Stimulated activated effector memory CD8-positive, alpha-beta T cell treated with anti-CD3 and anti-CD28 coated beads, Interleukin-12 subunit alpha, Interleukin-12 subunit beta, amount 100 ng/mL, for 72 hours (primary cell): Measurements from ENCODE around the gene CDK5.

Experiments
- ATAC-seq: fragments of 150-1000 bp; cut with Tn5 transposase; 2 replicates; pipeline ENCODE4 v1.10.0; 2021
- DNase-seq, 2 donors: peaks; one replicate each; pipeline ENCODE4 v3.0.0; 2021 to 2022; ENCODE audit warnings: low spot score in 2 of 2
- H3K27ac Mint-ChIP-seq: one replicate; pipeline ENCODE4 v1.8.0; 2022; ENCODE audit warnings: mild to moderate bottlenecking, mixed read lengths
- H3K36me3 Mint-ChIP-seq: one replicate; pipeline ENCODE4 v1.8.0; 2022; ENCODE audit warnings: mild to moderate bottlenecking, mixed read lengths
- H3K4me1 Mint-ChIP-seq: one replicate; pipeline ENCODE4 v1.8.0; 2022; ENCODE audit warnings: mixed read lengths
- H3K4me3 Mint-ChIP-seq: one replicate; pipeline ENCODE4 v1.8.0; 2022; ENCODE audit warnings: mild to moderate bottlenecking, mixed read lengths
- H3K9me3 Mint-ChIP-seq: one replicate; pipeline ENCODE4 v1.8.0; 2022; ENCODE audit warnings: mixed read lengths

CDK5 gene

DNA sequence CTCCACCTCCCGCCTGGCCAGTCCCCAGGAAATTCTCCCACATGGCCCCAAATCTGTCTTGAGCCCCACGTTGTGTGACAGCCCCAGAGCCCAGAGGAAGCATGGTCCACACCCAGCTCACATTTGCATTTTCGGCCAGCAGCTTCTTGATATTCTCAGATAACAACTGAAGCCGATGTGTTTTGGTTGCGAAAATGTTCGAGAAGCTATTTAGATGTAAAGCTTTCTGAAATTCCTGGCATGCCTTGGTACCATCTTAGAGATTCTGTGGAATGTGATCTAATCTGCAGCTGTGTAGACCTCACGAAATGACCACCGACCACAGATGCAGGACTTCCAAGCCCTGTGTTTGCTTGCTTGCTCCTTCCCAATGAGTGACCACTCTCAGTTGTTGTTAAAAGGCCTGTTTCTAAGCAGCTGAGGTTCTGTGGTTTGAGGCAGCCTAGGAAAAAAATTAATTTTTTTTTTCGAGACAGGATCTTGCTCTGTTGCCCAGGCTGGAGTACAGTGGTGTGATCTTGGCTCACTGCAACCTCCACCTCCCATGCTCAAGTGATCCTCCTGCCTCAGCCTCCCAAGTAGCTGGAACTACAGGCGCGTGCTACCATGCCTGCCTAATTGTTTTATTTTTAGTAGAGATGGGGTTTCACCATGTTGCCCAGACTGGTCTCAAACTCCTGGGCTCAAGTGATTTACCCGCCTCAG, 10.5 kb upstream of the CDK5 start:
- H3K36me3 Mint-ChIP-seq = peaks cover 85% of the 10 kb centered on the region
- H3K4me1 Mint-ChIP-seq = no peaks in the 10 kb centered on the region
- no peak overlapping the region for H3K27ac Mint-ChIP-seq
- ATAC-seq (no peak), DNase-seq (no peak)
- no peak overlapping the region for H3K4me3 Mint-ChIP-seq
- H3K9me3 Mint-ChIP-seq = no peaks in the 10 kb centered on the region

DNA sequence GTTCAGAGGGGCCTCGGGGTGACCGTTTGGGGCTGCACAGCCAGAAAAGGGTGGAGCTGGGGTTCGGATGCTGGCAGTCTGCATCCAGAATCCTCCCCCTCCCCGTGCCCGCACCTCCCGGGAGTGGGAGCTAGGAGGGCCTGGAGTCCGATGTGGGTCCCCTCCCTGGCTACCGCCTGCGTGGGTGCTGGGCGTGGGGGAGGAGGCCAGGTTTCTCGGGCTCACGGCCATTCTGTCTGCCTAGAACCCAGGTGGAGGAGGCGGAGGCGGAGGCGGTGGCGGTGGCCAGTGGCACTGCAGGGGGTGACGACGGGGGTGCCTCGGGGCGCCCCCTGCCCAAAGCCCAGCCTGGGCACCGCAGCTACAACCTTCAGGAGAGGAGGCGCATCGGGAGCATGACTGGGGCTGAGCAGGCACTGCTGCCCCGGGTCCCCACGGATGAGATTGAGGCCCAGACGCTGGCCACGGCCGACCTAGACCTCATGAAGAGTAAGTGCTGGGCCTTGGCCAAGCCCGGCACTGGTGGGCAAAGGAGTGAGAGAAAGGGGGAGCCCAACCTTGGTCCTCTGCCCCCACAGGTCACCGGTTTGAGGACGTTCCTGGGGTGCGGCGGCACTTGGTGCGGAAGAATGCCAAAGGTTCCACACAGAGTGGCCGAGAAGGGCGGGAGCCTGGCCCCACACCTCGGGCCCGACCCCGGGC, 8.7 kb upstream of the CDK5 start:
- H3K27ac Mint-ChIP-seq = no peak overlapping the region
- peaks cover 7% of the 10 kb centered on the region for H3K4me1 Mint-ChIP-seq
- no peak for DNase-seq
- H3K4me3 Mint-ChIP-seq = no peak overlapping the region
- no peak for ATAC-seq
- H3K36me3 Mint-ChIP-seq = peaks cover 67% of the 10 kb centered on the region
- H3K9me3 Mint-ChIP-seq = no peaks in the 10 kb centered on the region

GRCh38 chr7:151065516-151065915, 7.8 kb upstream of the CDK5 start:
- Mint-ChIP-seq H3K36me3 (peaks cover 62% of the 10 kb centered on the region), H3K27ac (peak overlapping the region; percentile 68), H3K4me1 (peaks cover 17% of the 10 kb centered on the region), H3K4me3 (no peak overlapping the region), H3K9me3 (no peaks in the 10 kb centered on the region)
- no peak for ATAC-seq
- no peak for DNase-seq

DNA sequence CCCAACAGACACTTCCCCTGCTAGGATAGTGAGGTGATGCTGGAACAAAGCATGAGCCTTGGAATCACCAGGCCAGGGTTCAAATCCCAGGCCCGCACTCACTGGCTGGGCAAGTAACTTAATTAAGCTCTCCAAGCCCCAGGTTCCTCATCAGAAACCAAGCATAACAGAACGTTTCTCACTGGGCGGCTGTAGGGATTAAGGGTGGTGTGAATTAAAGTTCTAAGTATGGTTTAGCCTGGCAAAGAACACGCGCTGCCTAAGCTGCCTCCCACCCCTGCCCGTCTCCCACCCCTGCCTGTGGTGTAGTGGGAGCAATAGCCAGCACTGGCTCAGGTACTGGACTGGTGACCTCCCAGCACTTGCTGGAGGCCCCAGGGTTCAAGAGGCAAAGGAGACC, 7.3 kb upstream of the CDK5 start:
- Mint-ChIP-seq H3K36me3 (peaks cover 59% of the 10 kb centered on the region), H3K4me3 (no peak overlapping the region), H3K9me3 (no peaks in the 10 kb centered on the region), H3K27ac (peak overlapping the region; percentile 68), H3K4me1 (peaks cover 20% of the 10 kb centered on the region)
- ATAC-seq (no peak), DNase-seq (no peak)

DNA sequence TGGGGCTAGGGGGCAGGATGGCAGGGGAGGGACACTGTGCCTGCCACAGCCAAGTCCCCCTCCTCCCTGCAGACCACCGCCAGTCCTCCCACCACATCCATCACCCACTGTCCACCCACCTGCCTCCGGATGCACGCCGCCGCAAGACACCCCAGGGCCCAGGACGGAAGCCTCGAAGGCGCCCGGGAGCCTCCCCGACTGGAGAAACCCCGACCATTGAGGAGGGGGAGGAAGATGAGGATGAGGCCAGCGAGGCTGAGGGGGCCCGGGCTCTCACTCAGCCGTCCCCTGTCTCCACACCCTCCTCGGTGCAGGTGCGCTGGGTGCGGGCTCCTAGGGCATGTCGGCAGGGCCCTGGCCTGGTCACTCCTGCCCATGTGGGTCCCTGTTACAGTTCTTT, 6.8 kb upstream of the CDK5 start:
- Mint-ChIP-seq H3K4me1 (peaks cover 20% of the 10 kb centered on the region), H3K27ac (no peak overlapping the region), H3K36me3 (peaks cover 54% of the 10 kb centered on the region), H3K4me3 (no peak overlapping the region), H3K9me3 (no peaks in the 10 kb centered on the region)
- DNase-seq = no peak
- no peak for ATAC-seq

GRCh38 chr7:151063212-151063561, 5.5 kb upstream of the CDK5 start:
- no peaks in the 10 kb centered on the region for H3K9me3 Mint-ChIP-seq
- DNase-seq (no peak), ATAC-seq (no peak)
- peaks cover 28% of the 10 kb centered on the region for H3K4me1 Mint-ChIP-seq
- H3K4me3 Mint-ChIP-seq = no peak overlapping the region
- H3K27ac Mint-ChIP-seq = peak overlapping the region; percentile 10
- peaks cover 49% of the 10 kb centered on the region for H3K36me3 Mint-ChIP-seq

DNA sequence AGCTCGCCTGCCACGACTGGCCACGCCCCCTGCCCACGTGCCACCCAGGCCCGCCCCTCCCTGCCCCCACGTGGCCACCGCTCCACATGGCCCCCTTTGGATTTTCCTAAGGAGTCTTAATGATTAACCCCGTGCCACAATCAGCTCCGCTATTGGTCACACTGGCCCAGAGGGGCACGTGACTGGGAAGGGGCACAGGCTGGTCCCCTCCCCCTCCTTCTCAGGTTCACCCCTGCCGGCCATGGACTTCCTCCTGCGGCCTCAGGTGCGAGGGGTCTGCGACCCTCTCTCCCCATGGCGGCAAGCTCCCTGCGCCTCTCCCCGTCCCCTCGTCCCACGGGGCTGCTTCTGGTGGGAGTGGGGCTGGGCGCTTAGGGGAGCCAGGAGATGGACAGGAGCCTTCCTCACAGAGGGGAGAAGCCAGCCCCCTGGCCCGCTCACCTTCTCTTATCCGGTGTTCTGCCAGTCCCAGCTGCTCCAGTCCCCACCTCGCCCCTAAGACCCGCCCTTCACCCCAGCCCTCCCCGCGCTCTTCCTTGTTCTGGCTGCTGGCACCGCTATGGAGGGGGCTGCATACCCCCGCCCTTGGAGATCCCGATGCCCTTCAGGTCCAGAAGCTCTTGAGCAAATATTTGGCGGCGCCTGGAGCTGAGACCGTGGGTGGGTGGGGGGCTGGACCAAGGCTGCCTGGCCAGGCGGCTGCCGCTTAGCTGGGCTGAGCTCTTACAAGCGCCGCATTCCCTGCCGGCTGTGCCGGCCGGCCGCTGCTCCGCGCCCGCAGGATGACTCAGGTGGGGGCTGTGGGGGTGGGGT, 4.9 kb upstream of the CDK5 start:
- Mint-ChIP-seq H3K4me3 (no peak overlapping the region), H3K36me3 (peaks cover 46% of the 10 kb centered on the region), H3K4me1 (peaks cover 29% of the 10 kb centered on the region), H3K27ac (no peak overlapping the region), H3K9me3 (no peaks in the 10 kb centered on the region)
- no peak for ATAC-seq
- DNase-seq = no peak

DNA sequence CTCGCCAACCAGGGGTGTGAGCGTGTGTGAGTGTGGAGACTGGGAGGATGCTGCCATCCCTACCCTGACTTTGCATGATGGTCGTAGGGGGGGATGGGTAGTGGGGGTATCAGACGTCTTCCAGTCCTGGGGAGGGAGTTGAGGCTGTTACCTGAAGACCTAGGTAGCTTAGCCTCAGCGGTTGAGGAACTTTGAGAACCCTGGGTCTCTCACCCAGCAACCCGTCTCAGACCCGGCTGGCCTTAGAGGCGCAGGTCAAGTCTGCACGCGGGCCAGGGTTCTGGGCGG, 4.4 kb upstream of the CDK5 start:
- H3K36me3 Mint-ChIP-seq = peaks cover 41% of the 10 kb centered on the region
- H3K4me3 Mint-ChIP-seq = peak overlapping the region; percentile 93
- no peaks in the 10 kb centered on the region for H3K9me3 Mint-ChIP-seq
- ATAC-seq = no peak
- no peak for DNase-seq
- H3K4me1 Mint-ChIP-seq = peaks cover 35% of the 10 kb centered on the region
- peak overlapping the region; percentile 71 for H3K27ac Mint-ChIP-seq

DNA sequence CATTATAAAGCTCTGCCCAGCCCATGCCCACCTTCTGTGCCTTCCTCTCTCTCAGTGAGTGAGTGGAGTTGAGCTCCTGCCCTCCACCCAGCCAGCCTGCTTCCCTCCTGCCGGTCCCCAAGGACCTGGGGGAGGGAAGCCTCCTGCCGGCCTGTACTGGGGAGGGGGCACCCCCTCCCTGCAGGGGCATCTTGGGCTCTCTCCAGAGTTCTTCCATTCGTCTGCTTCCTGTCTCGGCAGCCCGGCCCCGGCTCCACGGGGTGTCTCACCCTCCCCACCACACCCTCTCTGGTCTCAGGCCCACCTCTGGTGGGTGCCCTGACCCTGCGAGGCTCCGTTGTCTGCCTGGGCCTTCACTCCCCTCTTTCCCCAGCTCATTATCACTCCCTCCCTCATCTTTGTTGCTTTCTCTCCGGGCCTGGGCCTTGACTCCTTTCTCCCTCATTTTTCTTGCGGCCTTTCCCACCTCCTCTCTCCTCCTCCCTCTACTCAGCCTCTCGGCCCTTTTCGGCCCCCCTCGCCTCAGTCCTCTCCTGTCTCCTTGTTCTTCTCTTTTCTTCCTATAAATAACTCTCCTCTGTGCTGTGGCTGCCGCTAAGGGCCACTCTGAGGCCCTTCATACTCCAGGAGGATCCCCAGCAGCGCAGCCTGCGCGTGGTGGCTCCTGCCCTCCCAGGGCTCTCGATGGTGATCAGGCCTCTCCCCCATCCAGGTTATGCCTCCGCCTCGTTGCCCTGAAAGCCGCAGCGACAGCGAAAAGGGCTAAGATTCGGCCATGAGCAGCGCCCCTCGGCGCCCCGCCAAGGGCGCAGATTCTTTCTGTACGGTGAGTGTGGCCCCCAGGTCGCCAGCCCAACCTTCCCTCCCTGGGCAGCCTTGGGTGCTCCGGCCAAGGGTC, 3.8 kb upstream of the CDK5 start:
- ATAC-seq (no peak), DNase-seq (no peak)
- no peaks in the 10 kb centered on the region for H3K9me3 Mint-ChIP-seq
- H3K4me3 Mint-ChIP-seq = peak overlapping the region; percentile 93
- peaks cover 40% of the 10 kb centered on the region for H3K4me1 Mint-ChIP-seq
- H3K27ac Mint-ChIP-seq = peak overlapping the region; percentile 71
- peaks cover 35% of the 10 kb centered on the region for H3K36me3 Mint-ChIP-seq

GRCh38 chr7:151060416-151061212, 2.9 kb upstream of the CDK5 start:
- ATAC-seq = no peak
- H3K4me1 Mint-ChIP-seq = peaks cover 41% of the 10 kb centered on the region
- no peak for DNase-seq
- no peaks in the 10 kb centered on the region for H3K9me3 Mint-ChIP-seq
- peak overlapping the region; percentile 93 for H3K4me3 Mint-ChIP-seq
- H3K36me3 Mint-ChIP-seq = peaks cover 35% of the 10 kb centered on the region
- H3K27ac Mint-ChIP-seq = peak overlapping the region; percentile 91

DNA sequence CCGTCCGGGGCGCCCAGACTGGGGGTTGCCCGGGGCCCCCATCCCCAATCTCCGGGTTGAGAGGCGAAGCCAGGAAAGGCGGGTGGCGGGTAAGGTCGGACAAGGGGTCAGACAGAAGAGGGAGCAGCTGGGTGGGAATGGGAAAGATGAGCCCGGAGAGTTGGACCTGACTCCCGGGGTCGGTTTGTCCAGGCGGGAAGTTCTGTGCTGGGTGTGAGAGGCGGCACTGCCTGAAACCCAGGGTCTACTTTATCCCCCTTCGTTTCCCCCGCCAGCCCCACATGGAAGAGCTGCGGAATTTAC, 2.4 kb upstream of the CDK5 start:
- Mint-ChIP-seq H3K4me3 (peak overlapping the region; percentile 93), H3K27ac (peak overlapping the region; percentile 91), H3K9me3 (no peaks in the 10 kb centered on the region), H3K4me1 (peaks cover 41% of the 10 kb centered on the region), H3K36me3 (peaks cover 29% of the 10 kb centered on the region)
- no peak for ATAC-seq
- DNase-seq = no peak

DNA sequence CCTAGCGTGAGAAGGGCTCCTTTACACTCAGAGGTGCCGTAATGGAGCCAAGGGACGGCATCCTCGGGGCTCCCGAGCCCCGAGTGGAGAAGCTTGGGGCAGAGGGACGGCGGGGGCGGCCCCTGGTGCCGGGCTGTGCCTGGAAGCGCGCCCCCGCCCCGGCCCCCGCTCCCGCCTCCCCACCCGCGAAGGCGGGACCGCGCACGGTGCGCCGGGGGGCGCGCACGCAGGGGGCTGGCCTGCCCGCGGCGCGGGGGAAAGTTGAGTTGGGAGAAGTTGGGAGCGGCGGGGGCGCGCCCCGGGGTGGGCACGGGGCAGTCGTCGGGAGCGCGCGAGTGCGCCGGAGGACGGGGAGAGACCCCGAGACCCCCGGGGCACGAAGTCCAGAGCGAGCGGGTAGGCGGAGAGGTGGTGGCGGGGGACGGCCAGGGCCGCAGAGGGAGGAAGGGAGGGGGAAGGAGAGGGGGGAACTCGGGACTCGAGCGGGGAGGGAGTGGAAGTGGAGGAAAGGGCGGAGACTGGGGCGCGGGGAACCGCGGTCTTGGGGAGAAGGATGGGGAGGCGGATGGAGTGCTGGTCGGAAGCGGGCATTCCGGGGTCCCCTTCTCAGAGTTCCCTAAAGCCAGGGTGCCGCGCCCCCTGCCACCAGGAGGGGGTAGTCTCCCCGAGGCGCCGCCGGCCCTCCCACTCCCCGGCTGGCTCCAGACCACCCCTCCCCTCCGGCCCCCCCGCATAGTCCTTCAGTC, 1.8 kb upstream of the CDK5 start, which contains the start of gene SLC4A2:
TSS of gene SLC4A2 (plus strand) at position 223 of the 746 bp plus-strand sequence. CDS start 2,399 bp downstream, outside the sequence.
- peaks cover 41% of the 10 kb centered on the region for H3K4me1 Mint-ChIP-seq
- DNase-seq (peak; percentile 69 to 88), ATAC-seq (peak; percentile 38)

DNA sequence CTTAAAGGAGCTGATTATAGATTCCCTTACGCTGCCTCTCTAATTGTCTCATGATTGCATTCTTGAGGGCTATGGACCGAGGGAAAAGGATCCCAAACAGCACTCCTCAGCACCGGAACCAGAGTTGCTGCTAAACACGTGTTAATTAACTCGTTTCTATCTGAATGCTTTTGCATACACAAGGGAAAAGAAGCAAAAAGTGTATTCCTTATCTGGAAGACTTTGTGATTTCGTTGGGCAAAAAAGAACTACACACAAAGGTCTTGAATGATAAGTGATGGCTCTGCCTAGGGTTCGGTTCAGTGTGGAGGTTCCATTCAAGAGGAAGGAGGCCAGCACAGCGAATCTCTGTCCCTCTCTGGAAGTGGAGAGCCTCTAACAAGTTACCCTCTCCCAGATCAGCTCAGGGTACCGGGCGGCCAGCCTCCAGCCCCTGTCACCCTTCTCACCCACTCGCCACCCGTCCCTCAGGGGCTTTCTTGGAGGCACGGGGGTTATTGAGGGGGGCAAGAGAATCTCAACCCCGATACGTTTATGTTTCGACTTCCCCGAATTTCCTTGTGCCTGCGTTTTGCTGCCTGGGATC, 1.2 kb upstream of the CDK5 start:
- H3K36me3 Mint-ChIP-seq = peaks cover 21% of the 10 kb centered on the region
- H3K4me1 Mint-ChIP-seq = peaks cover 41% of the 10 kb centered on the region
- ATAC-seq = no peak
- H3K4me3 Mint-ChIP-seq = peak overlapping the region; percentile 93
- peak overlapping the region; percentile 91 for H3K27ac Mint-ChIP-seq
- no peak for DNase-seq
- no peaks in the 10 kb centered on the region for H3K9me3 Mint-ChIP-seq

More for the DNA sequence above, 1.8 kb upstream of the CDK5 start, which contains the start of gene SLC4A2:
- peak within 1 kb of the TSS; percentile 93 for H3K4me3 Mint-ChIP-seq
- H3K27ac Mint-ChIP-seq = peak within 1 kb of the TSS; percentile 91
- H3K36me3 Mint-ChIP-seq = peaks cover 24% of the 10 kb centered on the region
- no peaks in the 10 kb centered on the region for H3K9me3 Mint-ChIP-seq
